H4 (cell line): ENCODE data around the gene RCAN3. TPM values are rescaled to one million over a fixed set of nuclear protein-coding genes. Genes with fewer than 3 reads are reported as not detected.

Experiments used
- DNase-seq: peaks from one replicate; pipeline ENCODE4 v3.0.0-alpha.2; 2015; ENCODE audit warnings: low spot score
- total RNA-seq: library from RNA; depleted of rRNA; stranded (reverse); fragments of >200 nt; shearing (Covaris generic); gene quantifications from 2 replicates; pipeline ENCODE4 v1.2.3, GENCODE V29; 2014; rRNA removed

Gene RCAN3
- total RNA-seq, 1 experiment from 2014 or later: 10.8 TPM

- no peak for DNase-seq
Observed at GRCh38 chr1:24578846-24579245, 76.2 kb downstream of the RCAN3 start.

GRCh38 chr1:24580756-24581155 is 78.1 kb downstream of the RCAN3 start:
- DNase-seq: no peak

GRCh38 chr1:24584171-24584647 is 81.6 kb downstream of the RCAN3 start:
- no peak for DNase-seq

DNA sequence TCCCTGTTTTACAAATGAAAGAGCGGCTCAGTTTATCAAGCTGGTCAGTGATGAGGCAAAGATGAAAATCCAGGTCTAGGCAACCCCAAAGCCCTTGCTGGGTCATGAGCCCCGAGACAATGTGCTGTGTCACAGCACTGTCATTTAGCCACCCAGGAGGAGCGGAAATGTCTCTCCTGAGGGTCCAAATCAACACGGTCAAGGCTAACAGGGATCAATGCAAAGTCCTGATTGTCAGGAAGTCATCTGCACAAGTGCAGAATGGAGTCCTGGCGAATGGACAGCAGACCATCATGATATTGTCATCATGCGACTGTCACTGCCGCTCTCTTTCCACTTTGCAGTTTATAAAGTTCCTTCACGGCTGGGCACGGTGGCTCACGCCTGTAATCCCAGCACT is 83.5 kb downstream of the RCAN3 start:
- no peak for DNase-seq

- DNase-seq: peak; percentile 65
Observed at GRCh38 chr1:24586970-24587820, 84.6 kb downstream of the RCAN3 start.

- no peak for DNase-seq
Observed at GRCh38 chr1:24588573-24588972, 85.9 kb downstream of the RCAN3 start.

GRCh38 chr1:24589200-24589599 is 86.6 kb downstream of the RCAN3 start:
- DNase-seq: no peak

Other genes starting within 250 kb of the RCAN3 start
- not detected in 2 replicates for gene GRHL3, start 183.5 kb upstream of the RCAN3 start, total RNA-seq
- 1.9 and 3.0 TPM in 2 replicates for gene STPG1, start 89.1 kb upstream of the RCAN3 start, total RNA-seq
- 22.8 and 25.4 TPM in 2 replicates for gene NIPAL3, start 87.0 kb upstream of the RCAN3 start, total RNA-seq
- not detected in 2 replicates for gene NCMAP, start 53.3 kb downstream of the RCAN3 start, total RNA-seq
- gene SRRM1, start 140.5 kb downstream of the RCAN3 start, total RNA-seq: 21.0 and 34.3 TPM in 2 replicates
- gene CLIC4, start 242.6 kb downstream of the RCAN3 start, total RNA-seq: 172 and 217 TPM in 2 replicates